PC-3 (cell line): ENCODE data around the gene ST3GAL4. TPM values are rescaled to one million over a fixed set of nuclear protein-coding genes. Genes with fewer than 3 reads are reported as not detected.
"Not testable (repeated sequence)": the region's sequence is repeated elsewhere in the genome, so short reads cannot be mapped to it uniquely, and the experiment has no call there.

Experiments
- ATAC-seq: fragments of 200-7000 bp; cut with Tn5 transposase; 2 replicates; pipeline ENCODE4 v1.9.1; 2020; ENCODE audit warnings: mild to moderate bottlenecking, moderate library complexity
- BruUV-seq: library from RNA; stranded (reverse); fragments of 400-500 nt; replicated peaks from 2 replicates; lab custom pipeline; 2021; lab: Mats Ljungman, UMichigan
- CTCF ChIA-PET: fragments of 300-600 bp; sonication (Branson Sonifier 250); formaldehyde crosslinking; loops from one replicate; lab custom pipeline; 2022; ENCODE audit warnings: antibody characterized with exemption; lab: Charles Lee
- POLR2A ChIA-PET: fragments of 300-600 bp; sonication (Branson Sonifier 250); formaldehyde crosslinking; loops from one replicate; lab custom pipeline; 2022; ENCODE audit warnings: antibody characterized with exemption; ENCODE audit not compliant: unreplicated experiment; lab: Charles Lee
- DNase-seq: peaks from one replicate; pipeline ENCODE4 v3.0.0-alpha.2; 2015
- H2AFZ ChIP-seq: fragments of 300-600 bp; sonication (generic); 2 replicates; pipeline ENCODE4 v1.6.0; 2016; ENCODE audit warnings: antibody characterized with exemption, low read length
- H3F3A ChIP-seq: fragments of 300-600 bp; sonication (generic); one replicate; pipeline ENCODE4 v1.6.0; 2017; ENCODE audit warnings: antibody characterized with exemption, low read length, control low read depth, mild to moderate bottlenecking; ENCODE audit not compliant: unreplicated experiment
- H3K27ac ChIP-seq: fragments of 300-600 bp; sonication (generic); 2 replicates; pipeline ENCODE4 v1.5.1; 2016; ENCODE audit warnings: mild to moderate bottlenecking, low read length
- H3K27me3 ChIP-seq: fragments of 300-600 bp; sonication (generic); 2 replicates; pipeline ENCODE4 v1.6.1; 2016; ENCODE audit warnings: low read length, mixed read lengths
- H3K36me3 ChIP-seq: fragments of 300-600 bp; sonication (generic); 2 replicates; pipeline ENCODE4 v1.6.1; 2016; ENCODE audit warnings: low read depth, mixed run types, low read length, mixed read lengths
- H3K4me1 ChIP-seq: fragments of 300-600 bp; sonication (generic); 2 replicates; pipeline ENCODE4 v1.5.1; 2016; ENCODE audit warnings: low read length; ENCODE audit not compliant: insufficient read depth
- H3K4me2 ChIP-seq: fragments of 300-600 bp; sonication (generic); 2 replicates; pipeline ENCODE4 v1.6.0; 2016; ENCODE audit warnings: low read length
- H3K4me3 ChIP-seq: fragments of 300-600 bp; sonication (generic); 2 replicates; pipeline ENCODE4 v1.5.1; 2016; ENCODE audit warnings: mild to moderate bottlenecking, low read length, mixed read lengths
- H3K79me2 ChIP-seq: fragments of 300-600 bp; sonication (generic); 2 replicates; pipeline ENCODE4 v1.6.1; 2017; ENCODE audit warnings: low read length, mixed read lengths
- H3K9ac ChIP-seq: fragments of 300-600 bp; sonication (generic); 2 replicates; pipeline ENCODE4 v1.6.0; 2016; ENCODE audit warnings: mild to moderate bottlenecking, low read length
- H3K9me2 ChIP-seq: fragments of 300-600 bp; sonication (generic); replicated peaks from 2 replicates; pipeline ENCODE4 v1.6.1; 2016; ENCODE audit warnings: mixed run types, low read length, mixed read lengths
- H3K9me3 ChIP-seq: fragments of 300-600 bp; sonication (generic); 2 replicates; pipeline ENCODE4 v1.6.1; 2016; ENCODE audit warnings: low read length, mixed read lengths
- H4K20me1 ChIP-seq: fragments of 300-600 bp; sonication (generic); 2 replicates; pipeline ENCODE4 v1.6.1; 2016; ENCODE audit warnings: low read length, mixed read lengths
- EZH2 ChIP-seq: fragments of 300-600 bp; sonication (generic); IDR thresholded peaks from one replicate; pipeline ENCODE4 v1.6.1; 2017; ENCODE audit warnings: antibody characterized with exemption, mild to moderate bottlenecking, low read length; ENCODE audit not compliant: unreplicated experiment
- EZH2phosphoT487 ChIP-seq: fragments of 300-600 bp; sonication (generic); IDR thresholded peaks from 2 replicates; pipeline ENCODE4 v1.6.1; 2018; ENCODE audit warnings: mild to moderate bottlenecking, antibody characterized with exemption, low read length, borderline replicate concordance
- intact Hi-C: fragments of 100-400 bp; cut with micrococcal nuclease; formaldehyde crosslinking; loops from 2 replicates; pipeline ENCODE4 v1.9.0; 2023
- total RNA-seq: library from RNA; depleted of rRNA; stranded (reverse); fragments of >200 nt; gene quantifications from 2 replicates; pipeline ENCODE4 v1.2.3, GENCODE V29; 2014
- TF ChIP-seq, protein P1 (sequence below): fragments of 300-600 bp; sonication (generic); conservative IDR thresholded peaks from 2 replicates; pipeline ENCODE4 v1.5.1; 2017; ENCODE audit warnings: antibody characterized with exemption, low read depth, mild to moderate bottlenecking, low read length

Gene ST3GAL4
- total RNA-seq, 1 experiment from 2014 or later, result 126 TPM

GRCh38 chr11:126366064-126366822 lies 10.8 kb downstream of the ST3GAL4 start:
- DNase-seq, result no peak
- TF ChIP-seq EZH2, result no peak
- no peak for TF ChIP-seq EZH2phosphoT487
- TF ChIP-seq, protein P1, sequence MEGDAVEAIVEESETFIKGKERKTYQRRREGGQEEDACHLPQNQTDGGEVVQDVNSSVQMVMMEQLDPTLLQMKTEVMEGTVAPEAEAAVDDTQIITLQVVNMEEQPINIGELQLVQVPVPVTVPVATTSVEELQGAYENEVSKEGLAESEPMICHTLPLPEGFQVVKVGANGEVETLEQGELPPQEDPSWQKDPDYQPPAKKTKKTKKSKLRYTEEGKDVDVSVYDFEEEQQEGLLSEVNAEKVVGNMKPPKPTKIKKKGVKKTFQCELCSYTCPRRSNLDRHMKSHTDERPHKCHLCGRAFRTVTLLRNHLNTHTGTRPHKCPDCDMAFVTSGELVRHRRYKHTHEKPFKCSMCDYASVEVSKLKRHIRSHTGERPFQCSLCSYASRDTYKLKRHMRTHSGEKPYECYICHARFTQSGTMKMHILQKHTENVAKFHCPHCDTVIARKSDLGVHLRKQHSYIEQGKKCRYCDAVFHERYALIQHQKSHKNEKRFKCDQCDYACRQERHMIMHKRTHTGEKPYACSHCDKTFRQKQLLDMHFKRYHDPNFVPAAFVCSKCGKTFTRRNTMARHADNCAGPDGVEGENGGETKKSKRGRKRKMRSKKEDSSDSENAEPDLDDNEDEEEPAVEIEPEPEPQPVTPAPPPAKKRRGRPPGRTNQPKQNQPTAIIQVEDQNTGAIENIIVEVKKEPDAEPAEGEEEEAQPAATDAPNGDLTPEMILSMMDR, result no peak
- intact Hi-C loops, result loop anchor here (5.0 kb wide), 1 partner anchor 56 kb away; no protein-coding TSS in a partner anchor
- H3K4me3 ChIP-seq, result no peak overlapping the region
- H3K27me3 ChIP-seq, result no peaks in the 10 kb centered on the region
- H4K20me1 ChIP-seq, result no peaks in the 10 kb centered on the region
- H3K9ac ChIP-seq, result peak overlapping the region; percentile 13; the same call in 1 of the 2 replicates
- peaks cover 4% of the 10 kb centered on the region for H3K36me3 ChIP-seq
- H3K4me2 ChIP-seq, result no peak overlapping the region
- POLR2A ChIA-PET, result no interaction called here
- CTCF ChIA-PET, result no interaction called here
- no peak overlapping the region for H2AFZ ChIP-seq
- H3K9me2 ChIP-seq, result no peaks in the 10 kb centered on the region
- H3K4me1 ChIP-seq, result peaks cover 25% of the 10 kb centered on the region
- H3F3A ChIP-seq, result no peaks in the 10 kb centered on the region
- no TSS peak for BruUV-seq
- peak overlapping the region; percentile 21 for H3K27ac ChIP-seq
- H3K79me2 ChIP-seq, result peaks cover 78% of the 10 kb centered on the region
- ATAC-seq, result no peak; the same call in 1 of the 2 replicates
- H3K9me3 ChIP-seq, result no peaks in the 10 kb centered on the region

DNA sequence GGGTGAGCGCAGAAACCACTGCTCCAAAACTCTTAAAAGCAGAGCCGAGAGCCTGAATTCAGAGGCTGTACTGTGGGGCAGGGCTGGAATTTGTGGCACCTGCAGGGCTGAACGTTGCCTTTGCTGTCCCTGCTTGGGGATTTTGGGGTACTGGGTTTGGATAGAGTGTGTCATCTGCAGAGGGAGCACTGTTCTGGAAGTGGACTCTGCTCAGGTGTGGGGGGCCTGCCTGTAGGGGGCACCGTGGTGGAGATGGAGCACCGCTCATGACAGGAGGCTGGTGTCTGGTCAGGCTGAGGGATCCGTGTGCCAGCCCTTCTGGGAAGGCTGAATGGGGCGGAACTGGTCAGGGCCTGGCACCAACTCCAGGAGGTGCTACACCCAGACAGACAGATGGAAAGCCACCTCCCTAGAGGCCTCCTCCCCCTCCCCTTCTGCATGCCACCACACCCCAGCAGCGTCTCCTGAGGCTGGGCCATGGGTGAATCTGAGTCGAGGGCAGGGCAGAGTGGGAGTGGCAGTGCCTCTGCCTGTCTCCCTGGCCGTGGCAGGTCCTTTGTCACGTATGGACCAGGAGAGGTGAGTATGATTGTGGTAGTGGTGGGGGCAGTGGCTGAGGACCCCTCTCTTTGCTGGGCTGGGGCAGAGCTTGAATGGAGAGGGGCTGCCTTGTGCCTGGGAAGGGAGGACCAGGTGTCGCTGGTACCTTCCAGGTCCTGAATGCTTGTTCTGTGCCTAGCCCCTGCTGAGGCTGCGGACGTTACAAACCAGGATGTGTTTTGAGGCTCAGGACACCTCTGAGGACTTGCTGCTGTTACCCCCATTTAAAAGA lies 11.6 kb downstream of the ST3GAL4 start:
- intact Hi-C loops, result loop anchor here (5.0 kb wide), 1 partner anchor 55 kb away; no protein-coding TSS in a partner anchor
- ATAC-seq, result peak; percentile 58
- H3K9me2 ChIP-seq, H3K4me2 ChIP-seq, POLR2A ChIA-PET, H3K9ac ChIP-seq, H3K27me3 ChIP-seq, CTCF ChIA-PET, H3K4me3 ChIP-seq, H3F3A ChIP-seq, H3K9me3 ChIP-seq, H3K36me3 ChIP-seq, H2AFZ ChIP-seq, H4K20me1 ChIP-seq: not testable (repeated sequence)
- peak overlapping the region; percentile 21; the same call in 1 of the 2 replicates for H3K27ac ChIP-seq
- peak; percentile 39 for DNase-seq
- peaks cover 80% of the 10 kb centered on the region for H3K79me2 ChIP-seq
- TF ChIP-seq, protein P1, result peak; percentile 41
- BruUV-seq, result TSS peak; percentile 23
- peaks cover 25% of the 10 kb centered on the region for H3K4me1 ChIP-seq

DNA sequence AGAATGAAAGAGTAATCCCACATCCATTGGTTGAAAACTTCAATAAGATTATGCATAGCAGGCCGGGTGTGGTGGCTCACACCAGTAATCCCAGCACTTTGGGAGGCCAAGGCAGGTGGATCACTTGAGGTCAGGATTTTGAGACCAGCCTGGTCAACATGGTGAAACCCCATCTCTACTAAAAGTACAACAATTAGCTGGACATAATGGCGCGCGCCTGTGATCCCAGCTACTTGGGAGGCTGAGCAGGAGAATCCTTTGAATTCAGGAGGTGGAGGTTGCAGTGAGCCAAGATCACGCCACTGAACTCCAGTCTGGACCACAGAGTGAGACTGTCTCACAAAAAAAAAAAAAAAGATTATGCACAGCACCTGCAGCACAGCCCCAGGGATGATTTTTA lies 12.3 kb downstream of the ST3GAL4 start:
- H3F3A ChIP-seq, H2AFZ ChIP-seq, H3K9me2 ChIP-seq, H4K20me1 ChIP-seq, BruUV-seq, CTCF ChIA-PET, H3K9ac ChIP-seq, H3K27ac ChIP-seq, H3K27me3 ChIP-seq, POLR2A ChIA-PET, H3K36me3 ChIP-seq, H3K4me3 ChIP-seq, DNase-seq, H3K9me3 ChIP-seq, H3K4me2 ChIP-seq, ATAC-seq: not testable (repeated sequence)
- Histone ChIP-seq H3K4me1 (peaks cover 28% of the 10 kb centered on the region), H3K79me2 (peaks cover 81% of the 10 kb centered on the region)
- intact Hi-C loops, result loop anchor here (5.0 kb wide), 1 partner anchor 54 kb away; no protein-coding TSS in a partner anchor

GRCh38 chr11:126368336-126369119 lies 13.0 kb downstream of the ST3GAL4 start:
- CTCF ChIA-PET, BruUV-seq, H3K27me3 ChIP-seq, H2AFZ ChIP-seq, H3K9ac ChIP-seq, H3F3A ChIP-seq, H3K27ac ChIP-seq, H3K4me2 ChIP-seq, H4K20me1 ChIP-seq, H3K9me2 ChIP-seq, H3K36me3 ChIP-seq, H3K4me3 ChIP-seq, DNase-seq, H3K9me3 ChIP-seq, POLR2A ChIA-PET, ATAC-seq: not testable (repeated sequence)
- Histone ChIP-seq H3K79me2 (peaks cover 81% of the 10 kb centered on the region), H3K4me1 (peaks cover 35% of the 10 kb centered on the region)
- intact Hi-C loops, result loop anchor here (5.0 kb wide), 1 partner anchor 54 kb away; no protein-coding TSS in a partner anchor
